GM12878 (cell line): ENCODE results near the gene RERE. TPM values are rescaled to one million over a fixed set of nuclear protein-coding genes. Genes with fewer than 3 reads are reported as not detected.

Source experiments
- ATAC-seq: fragments of 200-7000 bp; cut with Tn5 transposase; 3 replicates; pipeline ENCODE4 v1.9.1; 2020; ENCODE audit warnings: mild to moderate bottlenecking, moderate library complexity
- BruUV-seq: library from RNA; stranded (reverse); fragments of 400-500 nt; replicated peaks from 2 replicates; lab custom pipeline; 2021; lab: Mats Ljungman, UMichigan
- CTCF ChIA-PET: fragments of 300-600 bp; sonication (Branson Sonifier 250); formaldehyde crosslinking; extraction: SDS; loops from one replicate; lab custom pipeline; 2021; ENCODE audit warnings: inconsistent platforms; lab: Yijun Ruan, JAX
- POLR2A ChIA-PET: fragments of 350-600 bp; formaldehyde crosslinking; extraction: SDS; loops from one replicate; lab custom pipeline; 2021; ENCODE audit warnings: inconsistent platforms; lab: Charles Lee
- RAD21 ChIA-PET: fragments of 300-600 bp; sonication (Branson Sonifier 250); formaldehyde crosslinking; loops from one replicate; lab custom pipeline; 2023; ENCODE audit warnings: antibody characterized with exemption; ENCODE audit not compliant: unreplicated experiment; lab: Charles Lee
- SMC1A ChIA-PET: fragments of 300-600 bp; sonication (Branson Sonifier 250); formaldehyde crosslinking; loops from one replicate; lab custom pipeline; 2023; ENCODE audit not compliant: unreplicated experiment, uncharacterized antibody; lab: Charles Lee
- DNase-seq: peaks from one replicate; pipeline ENCODE4 v3.0.0-alpha.2; 2011; ENCODE audit warnings: low read depth, low spot score
- FAIRE-seq: peaks from 3 replicates; lab custom pipeline; 2011; peaks lifted over from hg19 to GRCh38; lab: Jason Lieb, UNC
- H2AFZ ChIP-seq: 2 replicates; pipeline ENCODE4 v1.6.0; 2011; ENCODE audit warnings: low read depth, low read length, control low read depth; ENCODE audit not compliant: control insufficient read depth
- H3K27ac ChIP-seq: 2 replicates; pipeline ENCODE4 v1.5.1; 2011; ENCODE audit warnings: control low read depth; ENCODE audit not compliant: control insufficient read depth, insufficient read depth
- H3K27me3 ChIP-seq, 2 experiments: replicated peaks in 1 of 2; 2 replicates each; pipeline versions ENCODE4 v1.6.0 to v1.6.1; 2011; ENCODE audit warnings: low read length in 1 of 2; ENCODE audit not compliant: control insufficient read depth in 2 of 2, insufficient read depth in 2 of 2
- H3K36me3 ChIP-seq, 2 experiments: 2 replicates each; pipeline ENCODE4 v1.5.1; 2011; ENCODE audit warnings: low read length in 1 of 2; ENCODE audit not compliant: control insufficient read depth in 2 of 2, insufficient read depth in 2 of 2
- H3K4me1 ChIP-seq: 2 replicates; pipeline ENCODE4 v1.6.1; 2011; ENCODE audit warnings: mild to moderate bottlenecking, low read length, moderate library complexity, mixed read lengths; ENCODE audit not compliant: control insufficient read depth, insufficient read depth
- H3K4me2 ChIP-seq: 2 replicates; pipeline ENCODE4 v1.6.0; 2011; ENCODE audit warnings: control low read depth; ENCODE audit not compliant: control insufficient read depth, insufficient read depth
- H3K4me3 ChIP-seq: fragments of 200-600 bp; sonication (generic); 2 replicates; pipeline ENCODE4 v1.5.1; 2016
- H3K79me2 ChIP-seq: 2 replicates; pipeline ENCODE4 v1.6.0; 2011; ENCODE audit warnings: low read length; ENCODE audit not compliant: control insufficient read depth, insufficient read depth
- H3K9ac ChIP-seq: 2 replicates; pipeline ENCODE4 v1.8.0; 2011; ENCODE audit warnings: low read length, control low read depth, mixed read lengths; ENCODE audit not compliant: control insufficient read depth, insufficient read depth
- H3K9me3 ChIP-seq: replicated peaks from 3 replicates; pipeline ENCODE4 v1.5.1; 2011; ENCODE audit warnings: mild to moderate bottlenecking, low read length; ENCODE audit not compliant: control insufficient read depth, insufficient read depth
- H4K20me1 ChIP-seq: 2 replicates; pipeline ENCODE4 v1.6.0; 2011; ENCODE audit not compliant: control insufficient read depth, insufficient read depth
- BCL3 ChIP-seq: IDR thresholded peaks from 2 replicates; pipeline ENCODE4 v1.6.1; 2011; ENCODE audit warnings: borderline replicate concordance, low read depth, mild to moderate bottlenecking, moderate library complexity, low read length; ENCODE audit not compliant: insufficient read depth, poor library complexity, severe bottlenecking
- CHD1 ChIP-seq: IDR thresholded peaks from 2 replicates; pipeline ENCODE4 v1.6.1; 2012; ENCODE audit warnings: low read depth, low read length, improper control_type of control experiment
- CREB1 ChIP-seq: IDR thresholded peaks from 2 replicates; pipeline ENCODE4 v1.6.1; 2012; ENCODE audit warnings: low read depth, mild to moderate bottlenecking, inconsistent platforms
- CREM ChIP-seq: IDR thresholded peaks from 2 replicates; pipeline ENCODE4 v1.6.1; 2014; ENCODE audit warnings: antibody characterized with exemption, low read depth
- EED ChIP-seq: sonication (generic); IDR thresholded peaks from 2 replicates; pipeline ENCODE4 v1.6.1; 2016; ENCODE audit warnings: antibody characterized with exemption, low read depth
- EGR1 ChIP-seq, 2 experiments: IDR thresholded peaks; 1 replicate in 1 of 2; 2 replicates in 1 of 2; pipeline ENCODE4 v1.6.1; 2011 to 2012; ENCODE audit warnings: low read depth in 2 of 2, low read length in 2 of 2, borderline replicate concordance in 1 of 2, mild to moderate bottlenecking in 1 of 2, moderate library complexity in 1 of 2
- EP300 ChIP-seq, 2 experiments: fragments of 150-350 bp in 1 of 2; IDR thresholded peaks; 2 replicates each; pipeline ENCODE4 v1.6.1; 2011 to 2012; ENCODE audit warnings: low read depth in 2 of 2, low read length in 2 of 2, borderline replicate concordance in 1 of 2, improper control_type of control experiment in 1 of 2, inconsistent platforms in 1 of 2; ENCODE audit not compliant: control insufficient read depth in 1 of 2
- IKZF2 ChIP-seq, 2 experiments: fragments of 450-650 bp; IDR thresholded peaks; 2 replicates each; pipeline ENCODE4 v1.6.1; 2017; ENCODE audit warnings: mild to moderate bottlenecking in 2 of 2, moderate library complexity in 2 of 2
- JUND ChIP-seq: IDR thresholded peaks from 2 replicates; pipeline ENCODE4 v1.6.1; 2012; ENCODE audit warnings: low read depth, mild to moderate bottlenecking, low read length, improper control_type of control experiment, moderate library complexity
- KLF5 ChIP-seq: fragments of 450-650 bp; IDR thresholded peaks from 2 replicates; pipeline ENCODE4 v1.6.1; 2014; ENCODE audit warnings: mild to moderate bottlenecking; ENCODE audit not compliant: partially characterized antibody
- MTA2 ChIP-seq: fragments of 450-650 bp; IDR thresholded peaks from 2 replicates; pipeline ENCODE4 v1.6.1; 2016; ENCODE audit warnings: low read depth, mild to moderate bottlenecking, moderate library complexity
- NFIC ChIP-seq: IDR thresholded peaks from 2 replicates; pipeline ENCODE4 v1.6.1; 2012; ENCODE audit warnings: low read depth, mild to moderate bottlenecking, inconsistent platforms, low read length, moderate library complexity
- NR2C1 ChIP-seq: fragments of 450-650 bp; IDR thresholded peaks from 2 replicates; pipeline ENCODE4 v1.6.1; 2017; ENCODE audit warnings: antibody characterized with exemption, mild to moderate bottlenecking, moderate library complexity
- RAD21 ChIP-seq: IDR thresholded peaks from 2 replicates; pipeline ENCODE4 v1.6.1; 2011; ENCODE audit warnings: mild to moderate bottlenecking, low read depth, low read length, moderate library complexity; ENCODE audit not compliant: insufficient read depth
- TCF7 ChIP-seq: IDR thresholded peaks from 2 replicates; pipeline ENCODE4 v1.6.1; 2014; ENCODE audit warnings: antibody characterized with exemption, borderline replicate concordance
- WRNIP1 ChIP-seq: IDR thresholded peaks from 2 replicates; pipeline ENCODE4 v1.6.1; 2011; ENCODE audit warnings: low read depth, low read length, improper control_type of control experiment, borderline replicate concordance
- ZBTB40 ChIP-seq: fragments of 450-650 bp; IDR thresholded peaks from 2 replicates; pipeline ENCODE4 v1.6.1; 2016; ENCODE audit warnings: mild to moderate bottlenecking, moderate library complexity, borderline replicate concordance
- ZNF384 ChIP-seq: IDR thresholded peaks from 2 replicates; pipeline ENCODE4 v1.6.1; 2012; ENCODE audit warnings: low read depth, mild to moderate bottlenecking, low read length, improper control_type of control experiment, borderline replicate concordance
- ZNF622 ChIP-seq: fragments of 450-650 bp; IDR thresholded peaks from 2 replicates; pipeline ENCODE4 v1.6.1; 2017; ENCODE audit warnings: mild to moderate bottlenecking, inconsistent platforms
- ZZZ3 ChIP-seq: IDR thresholded peaks from 2 replicates; pipeline ENCODE4 v1.6.1; 2011; ENCODE audit warnings: low read depth; ENCODE audit not compliant: control insufficient read depth, insufficient read length
- WGBS: methylation state at CpG from one replicate; pipeline ENCODE4 v1.1.6; 2016; ENCODE audit warnings: low lambda C conversion rate; ENCODE audit not compliant: insufficient replicate concordance, insufficient coverage; ENCODE audit errors: missing lambda C conversion rate; 5-methylcytosine and 5-hydroxymethylcytosine counted together
- in situ Hi-C: fragments of 300-500 bp; cut with MboI; formaldehyde crosslinking; loops from 9 replicates; pipeline ENCODE4 v1.14.3; 2018; ENCODE audit warnings: mixed read lengths
- intact Hi-C: fragments of 100-400 bp; cut with micrococcal nuclease; formaldehyde crosslinking; loops from one replicate; pipeline ENCODE4 v1.14.2; 2022; ENCODE audit not compliant: unreplicated experiment
- polyA plus RNA-seq, 11 experiments: library from polyadenylated mRNA; depleted of rRNA in 4 of 11; unstranded in 6 of 11; stranded (reverse) in 5 of 11; fragments of >200 nt; fragmentation: Nextera tagmentation in 4 of 11; fragmentation: Illumina TruSeq in 1 of 11; extraction: Ambion mirVana in 4 of 11; extraction: Trizol in 1 of 11; gene quantifications; 1 replicate in 1 of 11; 2 replicates in 10 of 11; pipeline versions ENCODE4 v1.2.1 to v1.2.3, GENCODE V29; 2011 to 2016; ENCODE audit warnings: inconsistent platforms in 2 of 11, missing spikeins in 2 of 11, low read depth in 1 of 11
- total RNA-seq, 4 experiments: library from RNA; depleted of rRNA in 3 of 4; stranded (reverse); fragments of >200 nt in 3 of 4; fragmentation: Illumina TruSeq in 1 of 4; extraction: Trizol in 1 of 4; gene quantifications; 2 replicates each; pipeline versions ENCODE4 v1.2.1 to v1.2.3, GENCODE V29; 2013 to 2021

RERE gene
- total and polyA plus RNA-seq, 10 of the 15 experiments (the other 5 are each of a cell fraction or from before 2014, with no cell fraction given) = 5.2 to 60.5 (median 20.2) TPM

- DNase-seq (no peak), ATAC-seq (no peak), FAIRE-seq (no peak)
- Histone ChIP-seq H3K27me3 (no peaks in the 10 kb centered on the region), H3K4me3 (no peak overlapping the region), H4K20me1 (no peaks in the 10 kb centered on the region), H3K36me3 (no peaks in the 10 kb centered on the region), H3K9me3 (no peaks in the 10 kb centered on the region), H3K9ac (no peak overlapping the region), H3K27ac (no peak overlapping the region), H3K4me2 (no peak overlapping the region), H2AFZ (no peak overlapping the region), H3K79me2 (peaks cover 13% of the 10 kb centered on the region), H3K4me1 (peaks cover 26% of the 10 kb centered on the region)
- BruUV-seq = no TSS peak
- intact Hi-C loops = loop anchor here (10.0 kb wide), 1 partner anchor 96 kb away; no protein-coding TSS in a partner anchor
- ChIA-PET POLR2A (interaction anchor here (0.5 to 1.5 kb wide), 9 partner anchors 23 to 344 kb away, joined by 3 to 6 read pairs (median 4); no protein-coding TSS in a partner anchor), SMC1A (interaction anchor here (0.7 to 2.0 kb wide), 8 partner anchors 10 to 151 kb away, joined by 3 to 9 read pairs (median 4); no protein-coding TSS in a partner anchor), RAD21 (interaction anchor here (0.6 to 1.3 kb wide), 4 partner anchors 13 to 57 kb away, joined by 3 read pairs; no protein-coding TSS in a partner anchor), CTCF (interaction anchor here (1.1 to 5.8 kb wide), 4 partner anchors 9 to 207 kb away, joined by 3 to 30 read pairs (median 4); no protein-coding TSS in a partner anchor)
- in situ Hi-C loops = no loop called here
- 93% methylated on average over 6 of the region's 6 CpGs for WGBS
- TF ChIP-seq JUND (no peak), EP300 (IDR thresholded peaks at IDR 0.05; ENCODE audit: borderline replicate concordance in 1 of 2, control insufficient read depth in 1 of 2, low read depth in 2 of 2, low read length in 2 of 2) (no peak), EGR1 (IDR thresholded peaks at IDR 0.05; ENCODE audit: borderline replicate concordance in 1 of 2, low read depth in 2 of 2, low read length in 2 of 2) (no peak), CREM (no peak), MTA2 (no peak), RAD21 (peak; percentile 27; the same call in 1 of the 2 replicates), ZNF622 (no peak), EED (no peak), CHD1 (no peak), NR2C1 (no peak), ZZZ3 (no peak), KLF5 (no peak), WRNIP1 (no peak), IKZF2 (IDR thresholded peaks at IDR 0.05) (no peak), BCL3 (no peak), NFIC (peak; percentile 44; the same call in 1 of the 2 replicates), CREB1 (peak; percentile 48; the same call in 1 of the 2 replicates), TCF7 (no peak), ZBTB40 (no peak), ZNF384 (0 out of 2 replicates have a peak, but pooled peaks have one; percentile 15)
Measured at GRCh38 chr1:8520483-8520966, 296.9 kb downstream of the RERE start.
